ENCODE measurements around the gene CARD10. TPM values are rescaled to one million over a fixed set of nuclear protein-coding genes. Genes with fewer than 3 reads are reported as not detected.

Gene CARD10
- total RNA-seq, 1 experiment from 2014 or later: 22.7 TPM

- ChIA-PET POLR2A (interaction anchor here (0.7 to 1.4 kb wide), 5 partner anchors 8 to 40 kb away, joined by 3 to 8 read pairs (median 4); no protein-coding TSS in a partner anchor), CTCF (no interaction called here)
- intact Hi-C loops (cut with micrococcal nuclease): no loop called here
- H3K9me3 Mint-ChIP-seq (ENCODE audit: unreplicated experiment): no peaks in the 10 kb centered on the region
- H3K36me3 Mint-ChIP-seq (ENCODE audit: insufficient read depth, unreplicated experiment): no peaks in the 10 kb centered on the region
- H3K27ac Mint-ChIP-seq (ENCODE audit: low read depth, unreplicated experiment): peak overlapping the region; percentile 57
- H3K4me1 Mint-ChIP-seq (ENCODE audit: insufficient read depth, unreplicated experiment): peaks cover 13% of the 10 kb centered on the region
- no peak overlapping the region for H3K4me3 Mint-ChIP-seq (ENCODE audit: unreplicated experiment)
- no TSS peak for BruUV-seq (replicated peaks)
- TF ChIP-seq CTCF (IDR thresholded peaks at IDR 0.05; ENCODE audit: unreplicated experiment): no peak
- DNase-seq (ENCODE audit: unreplicated experiment): no peak
- no peaks in the 10 kb centered on the region for H3K27me3 Mint-ChIP-seq (ENCODE audit: insufficient read depth, unreplicated experiment)
Observed at GRCh38 chr22:37525746-37526350, 6.6 kb upstream of the CARD10 start.

- BruUV-seq (replicated peaks): no TSS peak
- Mint-ChIP-seq H3K36me3 (ENCODE audit: insufficient read depth, unreplicated experiment) (no peaks in the 10 kb centered on the region), H3K4me3 (ENCODE audit: unreplicated experiment) (no peak overlapping the region)
Observed at GRCh38 chr22:37525073-37525745, 6.0 kb upstream of the CARD10 start.

GRCh38 chr22:37522482-37522881 lies 3.3 kb upstream of the CARD10 start:
- BruUV-seq (replicated peaks): no TSS peak
- no peaks in the 10 kb centered on the region for H3K36me3 Mint-ChIP-seq (ENCODE audit: insufficient read depth, unreplicated experiment)
- intact Hi-C loops (cut with micrococcal nuclease): no loop called here
- no peak for TF ChIP-seq CTCF (IDR thresholded peaks at IDR 0.05; ENCODE audit: unreplicated experiment)
- CTCF ChIA-PET: interaction anchor here (1.6 kb wide), 1 partner anchor 44 kb away, joined by 4 read pairs; no protein-coding TSS in a partner anchor
- DNase-seq (ENCODE audit: unreplicated experiment): no peak
- no peak overlapping the region for H3K4me3 Mint-ChIP-seq (ENCODE audit: unreplicated experiment)
- POLR2A ChIA-PET: interaction anchor here (0.6 to 1.9 kb wide), 2 partner anchors 10 to 84 kb away, joined by 3 to 7 read pairs; no protein-coding TSS in a partner anchor
- H3K9me3 Mint-ChIP-seq (ENCODE audit: unreplicated experiment): no peaks in the 10 kb centered on the region
- no peaks in the 10 kb centered on the region for H3K27me3 Mint-ChIP-seq (ENCODE audit: insufficient read depth, unreplicated experiment)
- no peak overlapping the region for H3K27ac Mint-ChIP-seq (ENCODE audit: low read depth, unreplicated experiment)
- H3K4me1 Mint-ChIP-seq (ENCODE audit: insufficient read depth, unreplicated experiment): peaks cover 20% of the 10 kb centered on the region

More at GRCh38 chr22:37525073-37525745, 6.0 kb upstream of the CARD10 start:
- ChIA-PET POLR2A (interaction anchor here (0.7 to 1.4 kb wide), 7 partner anchors 9 to 40 kb away, joined by 3 to 8 read pairs (median 4); no protein-coding TSS in a partner anchor), CTCF (interaction anchor here (0.6 kb wide), 1 partner anchor 26 kb away, joined by 3 read pairs; no protein-coding TSS in a partner anchor)
- H3K4me1 Mint-ChIP-seq (ENCODE audit: insufficient read depth, unreplicated experiment): peaks cover 13% of the 10 kb centered on the region
- no peaks in the 10 kb centered on the region for H3K9me3 Mint-ChIP-seq (ENCODE audit: unreplicated experiment)
- peak overlapping the region; percentile 57 for H3K27ac Mint-ChIP-seq (ENCODE audit: low read depth, unreplicated experiment)
- H3K27me3 Mint-ChIP-seq (ENCODE audit: insufficient read depth, unreplicated experiment): no peaks in the 10 kb centered on the region
- intact Hi-C loops (cut with micrococcal nuclease): no loop called here
- TF ChIP-seq CTCF (IDR thresholded peaks at IDR 0.05; ENCODE audit: unreplicated experiment): no peak
- DNase-seq (ENCODE audit: unreplicated experiment): peak; percentile 94

- no peak overlapping the region for H3K27ac Mint-ChIP-seq (ENCODE audit: low read depth, unreplicated experiment)
Observed at GRCh38 chr22:37521236-37521739, 2.1 kb upstream of the CARD10 start.

More at GRCh38 chr22:37521236-37521739, 2.1 kb upstream of the CARD10 start:
- intact Hi-C loops (cut with micrococcal nuclease): no loop called here
- POLR2A ChIA-PET: interaction anchor here (1.9 kb wide), 1 partner anchor 9 kb away, joined by 7 read pairs; no protein-coding TSS in a partner anchor
- no peaks in the 10 kb centered on the region for H3K36me3 Mint-ChIP-seq (ENCODE audit: insufficient read depth, unreplicated experiment)
- no peak for TF ChIP-seq CTCF (IDR thresholded peaks at IDR 0.05; ENCODE audit: unreplicated experiment)
- CTCF ChIA-PET: interaction anchor here (1.0 to 1.3 kb wide), 2 partner anchors 49 to 205 kb away, joined by 4 read pairs; no protein-coding TSS in a partner anchor
- no peak overlapping the region for H3K4me3 Mint-ChIP-seq (ENCODE audit: unreplicated experiment)
- BruUV-seq (replicated peaks): no TSS peak
- H3K9me3 Mint-ChIP-seq (ENCODE audit: unreplicated experiment): no peaks in the 10 kb centered on the region
- no peaks in the 10 kb centered on the region for H3K27me3 Mint-ChIP-seq (ENCODE audit: insufficient read depth, unreplicated experiment)
- no peak for DNase-seq (ENCODE audit: unreplicated experiment)
- peaks cover 16% of the 10 kb centered on the region for H3K4me1 Mint-ChIP-seq (ENCODE audit: insufficient read depth, unreplicated experiment)
